ENCODE data around the gene TMEM82. TPM values are rescaled to one million over a fixed set of nuclear protein-coding genes. Genes with fewer than 3 reads are reported as not detected.
A peak's percentile ranks its signal among the peaks of the same experiment; 100 is the strongest.

TMEM82 gene
- total and polyA plus RNA-seq, 2 of the 13 experiments (the other 11 are each of a cell fraction or from before 2014, with no cell fraction given): 0.24 to 0.97 TPM

GRCh38 chr1:15739259-15739658, 3.0 kb upstream of the TMEM82 start:
- intact Hi-C loops (cut with micrococcal nuclease; ENCODE audit: unreplicated experiment): loop anchor here (5.0 kb wide), 1 partner anchor 142 kb away; no protein-coding TSS in a partner anchor
- H3K79me2 ChIP-seq (ENCODE audit: insufficient read depth, low read length): no peaks in the 10 kb centered on the region
- H3K4me1 ChIP-seq (ENCODE audit: insufficient read depth, low read length): peaks cover 89% of the 10 kb centered on the region
- H3K27ac ChIP-seq (ENCODE audit: extremely low read length, insufficient read depth, low read length): no peak overlapping the region
- CTCF ChIA-PET (ENCODE audit: low intra/inter-chr PET ratio, low total read pairs): interaction anchor here (1.0 kb wide), 1 partner anchor 144 kb away, joined by 3 read pairs; no protein-coding TSS in a partner anchor
- H3K9me3 ChIP-seq (ENCODE audit: low read length): no peaks in the 10 kb centered on the region
- H4K20me1 ChIP-seq (ENCODE audit: insufficient read depth, low read length): no peaks in the 10 kb centered on the region
- H3K9ac ChIP-seq (ENCODE audit: insufficient read depth, low read depth, low read length): no peak overlapping the region
- DNase-seq (ENCODE audit: low spot score) (no peak), FAIRE-seq (no peak), ATAC-seq (no peak)
- WGBS (ENCODE audit: low lambda C conversion rate): 84% methylated on average over 3 of the region's 16 CpGs
- H3K4me2 ChIP-seq (ENCODE audit: low read depth, low read length): peak overlapping the region; percentile 62
- POLR2A ChIA-PET: interaction anchor here (1.4 kb wide), 1 partner anchor 121 kb away, joined by 4 read pairs; no protein-coding TSS in a partner anchor
- H2AFZ ChIP-seq (ENCODE audit: low read length): no peak overlapping the region
- no TSS peak for BruUV-seq (replicated peaks)
- H3K4me3 ChIP-seq (replicated peaks in 1 of 3; ENCODE audit: insufficient read depth in 1 of 3, low read depth in 2 of 3, low read length in 3 of 3): peak overlapping the region in 1 of 3 experiments; percentile 49; a peak in 1 of 6 replicates
- no peaks in the 10 kb centered on the region for H3K27me3 ChIP-seq (ENCODE audit: control insufficient read depth in 1 of 2, insufficient read depth in 2 of 2, low read length in 2 of 2)
- in situ Hi-C loops (cut with HindIII; ENCODE audit: extremely low pct_ligation_motif_present, low pct_unique_long_range_greater_than_20kb): no loop called here
- no peaks in the 10 kb centered on the region for H3K36me3 ChIP-seq (replicated peaks in 1 of 2; ENCODE audit: control insufficient read depth in 1 of 2, insufficient read depth in 2 of 2, low read length in 2 of 2)
- TF ChIP-seq ZBTB4 (CRISPR knock-in tag; IDR thresholded peaks at IDR 0.05; ENCODE audit: borderline replicate concordance) (no peak), ZNF235 (CRISPR knock-in tag; IDR thresholded peaks at IDR 0.05; ENCODE audit: borderline replicate concordance) (no peak), CBX1 (IDR thresholded peaks at IDR 0.05; ENCODE audit: low read depth) (no peak), ZFP91 (CRISPR knock-in tag; IDR thresholded peaks at IDR 0.05; ENCODE audit: borderline replicate concordance) (peak; percentile 9; the same call in 1 of the 2 replicates), ZFY (CRISPR knock-in tag; IDR thresholded peaks at IDR 0.05) (0 out of 2 replicates have a peak, but pooled peaks have one; percentile 38), GABPB1 (CRISPR knock-in tag; IDR thresholded peaks at IDR 0.05) (peak; percentile 70; the same call in 1 of the 2 replicates), ZNF770 (CRISPR knock-in tag; IDR thresholded peaks at IDR 0.05) (no peak), MLXIP (CRISPR knock-in tag; IDR thresholded peaks at IDR 0.05; ENCODE audit: borderline replicate concordance) (no peak), RARG (CRISPR knock-in tag; IDR thresholded peaks at IDR 0.05; ENCODE audit: low read depth) (no peak), MXD1 (CRISPR knock-in tag; IDR thresholded peaks at IDR 0.05) (no peak), ZNF256 (CRISPR knock-in tag; conservative IDR thresholded peaks at IDR 0.05) (no peak)
